Neural progenitor cell (in vitro differentiated cells): ENCODE results near the gene TSPEAR. TPM values are rescaled to one million over a fixed set of nuclear protein-coding genes. Genes with fewer than 3 reads are reported as not detected.
A peak's percentile ranks its signal among the peaks of the same experiment; 100 is the strongest.

Source experiments
- DNase-seq: peaks from one replicate; pipeline ENCODE4 v3.0.0-alpha.2; 2016; ENCODE audit warnings: low spot score
- H2AFZ ChIP-seq: fragments of 200-600 bp; sonication (generic); replicated peaks from 2 replicates; pipeline ENCODE4 v1.6.1; 2016; ENCODE audit warnings: antibody characterized with exemption
- H3F3A ChIP-seq: fragments of 200-600 bp; sonication (generic); 2 replicates; pipeline ENCODE4 v1.6.1; 2016; ENCODE audit warnings: antibody characterized with exemption, low read depth
- H3K27ac ChIP-seq: fragments of 200-600 bp; sonication (generic); 2 replicates; pipeline ENCODE4 v1.5.1; 2016; ENCODE audit warnings: mild to moderate bottlenecking
- H3K27me3 ChIP-seq: fragments of 200-600 bp; sonication (generic); 2 replicates; pipeline ENCODE4 v1.6.1; 2016; ENCODE audit warnings: mild to moderate bottlenecking, moderate library complexity
- H3K36me3 ChIP-seq: fragments of 200-600 bp; sonication (generic); 2 replicates; pipeline ENCODE4 v1.5.1; 2016
- H3K4me1 ChIP-seq: fragments of 200-600 bp; sonication (generic); 2 replicates; pipeline ENCODE4 v1.6.1; 2016; ENCODE audit warnings: mixed run types
- H3K4me2 ChIP-seq: fragments of 200-600 bp; sonication (generic); 2 replicates; pipeline ENCODE4 v1.6.1; 2016
- H3K4me3 ChIP-seq: fragments of 200-600 bp; sonication (generic); 2 replicates; pipeline ENCODE4 v1.5.1; 2016
- H3K79me2 ChIP-seq: fragments of 200-600 bp; sonication (generic); 2 replicates; pipeline ENCODE4 v1.6.1; 2016; ENCODE audit warnings: low read depth
- H3K9ac ChIP-seq: fragments of 200-600 bp; sonication (generic); 2 replicates; pipeline ENCODE4 v1.6.1; 2016
- H3K9me3 ChIP-seq: fragments of 200-600 bp; sonication (generic); 2 replicates; pipeline ENCODE4 v1.5.1; 2016; ENCODE audit warnings: low read depth
- H4K20me1 ChIP-seq: fragments of 200-600 bp; sonication (generic); 2 replicates; pipeline ENCODE4 v1.6.1; 2016; ENCODE audit warnings: low read depth
- H3K27ac Mint-ChIP-seq: 3 replicates; pipeline ENCODE4 v1.8.0; 2021; ENCODE audit warnings: mixed read lengths
- H3K27me3 Mint-ChIP-seq: 2 replicates; pipeline ENCODE4 v1.8.0; 2022; ENCODE audit warnings: low read depth, mild to moderate bottlenecking, inconsistent platforms, moderate library complexity, mixed read lengths; ENCODE audit not compliant: insufficient read depth
- H3K36me3 Mint-ChIP-seq: 3 replicates; pipeline ENCODE4 v1.8.0; 2021; ENCODE audit warnings: mixed read lengths
- H3K4me1 Mint-ChIP-seq: 3 replicates; pipeline ENCODE4 v1.8.0; 2021; ENCODE audit warnings: mixed read lengths
- H3K4me3 Mint-ChIP-seq: 3 replicates; pipeline ENCODE4 v1.8.0; 2021; ENCODE audit warnings: mild to moderate bottlenecking, moderate library complexity, mixed read lengths
- H3K9me3 Mint-ChIP-seq: 3 replicates; pipeline ENCODE4 v1.8.0; 2020; ENCODE audit warnings: mixed read lengths
- EZH2 ChIP-seq: fragments of 200-600 bp; sonication (generic); IDR thresholded peaks from 2 replicates; pipeline ENCODE4 v1.6.1; 2017; ENCODE audit warnings: antibody characterized with exemption, mild to moderate bottlenecking, moderate library complexity
- EZH2phosphoT487 ChIP-seq: fragments of 200-600 bp; sonication (generic); IDR thresholded peaks from 2 replicates; pipeline ENCODE4 v1.6.1; 2017; ENCODE audit warnings: antibody characterized with exemption
- total RNA-seq: library from RNA; depleted of rRNA; stranded (reverse); fragments of >200 nt; gene quantifications from 2 replicates; pipeline ENCODE4 v1.2.3, GENCODE V29; 2015; ENCODE audit warnings: low replicate concordance
- TF ChIP-seq, protein P1 (sequence below): fragments of 200-600 bp; sonication (generic); IDR thresholded peaks from 2 replicates; pipeline ENCODE4 v1.5.1; 2017; ENCODE audit warnings: antibody characterized with exemption, mild to moderate bottlenecking

The TSPEAR gene
- total RNA-seq, 1 donor from 2014 or later: not detected

DNA sequence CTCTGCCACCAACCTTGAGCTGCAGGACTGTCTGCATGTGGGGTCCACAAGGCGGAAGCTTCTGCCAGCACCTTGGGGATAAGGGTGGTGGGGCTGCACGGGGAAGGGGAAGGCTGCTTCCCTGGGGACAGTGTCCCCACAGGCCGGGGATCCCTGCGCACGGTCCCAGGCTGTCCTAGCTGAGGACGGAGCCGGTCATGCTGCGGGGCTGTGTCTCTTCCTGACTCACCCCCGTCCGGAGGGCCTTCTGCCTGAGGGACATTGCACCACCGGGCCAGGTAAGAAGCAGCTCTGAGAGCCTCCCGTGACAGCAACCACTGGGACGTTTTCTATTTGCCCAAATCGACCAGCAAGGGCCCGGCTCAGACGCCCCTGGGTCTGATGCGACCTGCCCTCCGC lies 201.3 kb downstream of the TSPEAR start:
- Mint-ChIP-seq H3K9me3 (no peaks in the 10 kb centered on the region), H3K4me1 (peaks cover 7% of the 10 kb centered on the region), H3K4me3 (no peak overlapping the region), H3K36me3 (no peaks in the 10 kb centered on the region), H3K27ac (no peak overlapping the region), H3K27me3 (peaks cover 4% of the 10 kb centered on the region)
- H4K20me1 ChIP-seq: no peaks in the 10 kb centered on the region
- H3K79me2 ChIP-seq: no peaks in the 10 kb centered on the region
- H3K36me3 ChIP-seq: no peaks in the 10 kb centered on the region
- peaks cover 7% of the 10 kb centered on the region for H3K4me1 ChIP-seq
- H3K27me3 ChIP-seq: no peaks in the 10 kb centered on the region
- no peak overlapping the region for H3K9ac ChIP-seq
- no peak overlapping the region for H3K27ac ChIP-seq
- no peaks in the 10 kb centered on the region for H3K9me3 ChIP-seq
- H3K4me2 ChIP-seq: peak overlapping the region; percentile 71
- no peak overlapping the region for H2AFZ ChIP-seq
- no peak for DNase-seq
- H3K4me3 ChIP-seq: no peak overlapping the region
- TF ChIP-seq EZH2: no peak
- no peak for TF ChIP-seq EZH2phosphoT487
- TF ChIP-seq, protein P1, sequence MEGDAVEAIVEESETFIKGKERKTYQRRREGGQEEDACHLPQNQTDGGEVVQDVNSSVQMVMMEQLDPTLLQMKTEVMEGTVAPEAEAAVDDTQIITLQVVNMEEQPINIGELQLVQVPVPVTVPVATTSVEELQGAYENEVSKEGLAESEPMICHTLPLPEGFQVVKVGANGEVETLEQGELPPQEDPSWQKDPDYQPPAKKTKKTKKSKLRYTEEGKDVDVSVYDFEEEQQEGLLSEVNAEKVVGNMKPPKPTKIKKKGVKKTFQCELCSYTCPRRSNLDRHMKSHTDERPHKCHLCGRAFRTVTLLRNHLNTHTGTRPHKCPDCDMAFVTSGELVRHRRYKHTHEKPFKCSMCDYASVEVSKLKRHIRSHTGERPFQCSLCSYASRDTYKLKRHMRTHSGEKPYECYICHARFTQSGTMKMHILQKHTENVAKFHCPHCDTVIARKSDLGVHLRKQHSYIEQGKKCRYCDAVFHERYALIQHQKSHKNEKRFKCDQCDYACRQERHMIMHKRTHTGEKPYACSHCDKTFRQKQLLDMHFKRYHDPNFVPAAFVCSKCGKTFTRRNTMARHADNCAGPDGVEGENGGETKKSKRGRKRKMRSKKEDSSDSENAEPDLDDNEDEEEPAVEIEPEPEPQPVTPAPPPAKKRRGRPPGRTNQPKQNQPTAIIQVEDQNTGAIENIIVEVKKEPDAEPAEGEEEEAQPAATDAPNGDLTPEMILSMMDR: no peak
- no peaks in the 10 kb centered on the region for H3F3A ChIP-seq

DNA sequence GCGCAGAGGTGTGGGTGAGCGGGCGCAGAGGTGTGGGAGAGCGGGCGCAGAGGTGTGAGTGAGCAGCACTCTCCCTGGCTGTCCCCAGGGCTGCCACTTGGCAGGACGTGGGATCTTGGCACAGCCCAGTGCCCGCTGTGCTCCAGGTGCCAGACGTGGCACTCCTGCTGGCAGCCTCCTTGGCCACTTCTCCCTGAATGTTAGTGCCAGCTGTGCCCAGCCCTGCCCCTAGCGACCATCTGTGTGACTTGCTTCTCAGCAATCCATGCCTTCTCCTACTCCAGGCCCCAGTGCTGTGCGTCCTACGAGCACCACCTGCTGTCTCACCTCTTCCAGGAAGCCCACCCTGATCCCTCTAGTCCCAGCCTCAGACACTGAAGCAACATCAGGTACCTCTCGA lies 201.8 kb downstream of the TSPEAR start:
- H3K79me2 ChIP-seq: no peaks in the 10 kb centered on the region
- H3K27me3 ChIP-seq: no peaks in the 10 kb centered on the region
- peaks cover 7% of the 10 kb centered on the region for H3K4me1 ChIP-seq
- Mint-ChIP-seq H3K36me3 (no peaks in the 10 kb centered on the region), H3K4me3 (no peak overlapping the region), H3K9me3 (no peaks in the 10 kb centered on the region), H3K27me3 (peaks cover 4% of the 10 kb centered on the region), H3K27ac (peak overlapping the region; percentile 36), H3K4me1 (peaks cover 7% of the 10 kb centered on the region)
- H3K9me3 ChIP-seq: no peaks in the 10 kb centered on the region
- TF ChIP-seq EZH2phosphoT487 (no peak), EZH2 (no peak)
- TF ChIP-seq, protein P1: no peak
- no peaks in the 10 kb centered on the region for H3K36me3 ChIP-seq
- no peak overlapping the region for H3K4me2 ChIP-seq
- H4K20me1 ChIP-seq: no peaks in the 10 kb centered on the region
- no peak overlapping the region for H3K9ac ChIP-seq
- no peak overlapping the region for H2AFZ ChIP-seq
- H3K4me3 ChIP-seq: no peak overlapping the region
- no peak overlapping the region for H3K27ac ChIP-seq
- no peak for DNase-seq
- no peaks in the 10 kb centered on the region for H3F3A ChIP-seq

DNA sequence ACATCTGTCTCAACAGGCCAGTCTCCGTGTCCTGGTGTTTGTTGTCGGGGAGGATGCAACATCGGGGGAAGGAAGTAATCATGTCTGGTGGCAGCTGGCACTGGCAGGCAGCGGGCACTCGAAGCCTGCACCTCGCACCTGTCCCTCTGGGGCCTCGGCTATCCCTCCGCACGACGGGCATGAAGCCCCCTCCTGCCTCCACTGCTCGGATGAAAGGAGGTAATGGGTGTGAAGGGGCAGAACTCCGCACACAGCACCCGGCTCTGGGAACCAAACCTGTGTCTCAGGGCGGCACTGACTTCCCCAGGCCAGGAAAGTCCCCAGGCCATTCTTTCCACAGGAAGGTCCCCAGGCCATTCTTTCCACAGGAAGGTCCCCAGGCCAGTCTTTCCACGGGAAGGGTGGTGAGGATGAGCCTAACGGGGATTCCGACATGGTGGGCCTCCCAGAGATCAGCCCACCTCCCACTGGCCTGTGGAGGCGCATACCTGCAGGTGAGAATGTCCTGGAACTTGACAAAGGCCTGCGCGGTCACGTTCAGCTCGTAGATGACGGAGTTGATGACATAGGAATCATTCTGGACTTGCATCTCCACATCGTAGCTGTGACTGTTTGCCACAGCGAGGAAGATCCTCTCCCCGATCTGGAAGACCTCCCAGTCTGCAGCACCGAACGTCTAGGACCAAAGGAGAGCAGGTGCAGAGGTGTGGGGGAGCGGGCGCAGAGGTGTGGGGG lies 202.5 kb downstream of the TSPEAR start:
- Histone ChIP-seq H3K27me3 (no peaks in the 10 kb centered on the region), H3K27ac (no peak overlapping the region), H3K79me2 (no peaks in the 10 kb centered on the region), H3K4me1 (peaks cover 7% of the 10 kb centered on the region), H3K4me2 (no peak overlapping the region), H3K9me3 (no peaks in the 10 kb centered on the region), H3K4me3 (no peak overlapping the region), H3K9ac (no peak overlapping the region), H4K20me1 (no peaks in the 10 kb centered on the region), H3K36me3 (no peaks in the 10 kb centered on the region), H3F3A (no peaks in the 10 kb centered on the region), H2AFZ (no peak overlapping the region)
- no peaks in the 10 kb centered on the region for H3K36me3 Mint-ChIP-seq
- no peak for TF ChIP-seq EZH2
- TF ChIP-seq, protein P1: no peak
- no peak for TF ChIP-seq EZH2phosphoT487
- DNase-seq: no peak
- H3K4me3 Mint-ChIP-seq: peak overlapping the region; percentile 48
- H3K27me3 Mint-ChIP-seq: peaks cover 4% of the 10 kb centered on the region
- no peak overlapping the region for H3K27ac Mint-ChIP-seq
- peaks cover 7% of the 10 kb centered on the region for H3K4me1 Mint-ChIP-seq
- no peaks in the 10 kb centered on the region for H3K9me3 Mint-ChIP-seq
